HEK293 (cell line): ENCODE results near the gene PID1.

Experiments
- CTCF ChIA-PET: fragments of 350-600 bp; formaldehyde crosslinking; extraction: SDS; loops from one replicate; lab custom pipeline; 2021; ENCODE audit warnings: antibody characterized with exemption; lab: Yijun Ruan, JAX
- POLR2A ChIA-PET: fragments of 300-600 bp; formaldehyde crosslinking; extraction: SDS; loops from one replicate; lab custom pipeline; 2020; ENCODE audit warnings: antibody characterized with exemption, inconsistent platforms; lab: Yijun Ruan, JAX
- H3K27ac ChIP-seq: fragments of 200-500 bp; sonication (Bioruptor generic); 2 replicates; pipeline ENCODE4 v1.5.1; 2014; ENCODE audit warnings: low read depth, low read length, control low read depth, inconsistent platforms; ENCODE audit errors: extremely low read depth
- H3K36me3 ChIP-seq, 2 experiments: fragments of 200-500 bp in 1 of 2; sonication (Bioruptor generic) in 1 of 2; 1 replicate in 1 of 2; 2 replicates in 1 of 2; pipeline ENCODE4 v1.5.1; 2014 to 2017; ENCODE audit warnings: inconsistent platforms in 2 of 2, low read length in 2 of 2; ENCODE audit not compliant: control insufficient read depth in 2 of 2, insufficient read depth in 1 of 2
- H3K4me1 ChIP-seq: fragments of 200-500 bp; sonication (Bioruptor generic); 2 replicates; pipeline ENCODE4 v1.5.1; 2014; ENCODE audit warnings: mild to moderate bottlenecking, low read length, inconsistent platforms; ENCODE audit not compliant: control insufficient read depth, insufficient read depth
- H3K4me3 ChIP-seq: 2 replicates; pipeline ENCODE4 v1.5.1; 2011; ENCODE audit warnings: low read depth, mild to moderate bottlenecking, control low read depth, low read length, moderate library complexity
- H3K9me3 ChIP-seq: fragments of 200-500 bp; sonication (Bioruptor generic); 2 replicates; pipeline ENCODE4 v1.5.1; 2014; ENCODE audit warnings: low read depth, low read length, inconsistent platforms; ENCODE audit not compliant: control insufficient read depth, insufficient read depth
- FEZF1 ChIP-seq: fragments of 450-650 bp; formaldehyde crosslinking; IDR thresholded peaks from 2 replicates; pipeline ENCODE4 v1.5.1; 2016; ENCODE audit warnings: missing biosample characterization, missing genetic modification characterization
- GFI1B ChIP-seq: fragments of 450-650 bp; formaldehyde crosslinking; IDR thresholded peaks from 2 replicates; pipeline ENCODE4 v1.5.1; 2016; ENCODE audit warnings: missing biosample characterization, missing genetic modification characterization
- HOXC10 ChIP-seq: sonication (generic); formaldehyde crosslinking; IDR thresholded peaks from 2 replicates; pipeline ENCODE4 v1.8.1; 2023; ENCODE audit warnings: mild to moderate bottlenecking, missing genetic modification reagents
- KLF1 ChIP-seq: fragments of 450-650 bp; formaldehyde crosslinking; IDR thresholded peaks from 2 replicates; pipeline ENCODE4 v1.5.1; 2016; ENCODE audit warnings: missing biosample characterization, missing genetic modification characterization
- ZNF510 ChIP-seq: fragments of 450-650 bp; formaldehyde crosslinking; IDR thresholded peaks from 2 replicates; pipeline ENCODE4 v1.5.1; 2018; ENCODE audit warnings: mild to moderate bottlenecking, missing genetic modification characterization, missing biosample characterization; ENCODE audit not compliant: insufficient replicate concordance
- ZNF561 ChIP-seq: fragments of 450-650 bp; IDR thresholded peaks from 2 replicates; pipeline ENCODE4 v1.5.1; 2018; ENCODE audit warnings: missing biosample characterization, missing genetic modification characterization, borderline replicate concordance
- ZNF626 ChIP-seq: fragments of 450-650 bp; sonication (Bioruptor Pico); formaldehyde crosslinking; IDR thresholded peaks from 2 replicates; pipeline ENCODE4 v1.5.1; 2018; ENCODE audit warnings: missing biosample characterization, missing genetic modification characterization, inconsistent platforms
- ZNF843 ChIP-seq: fragments of 450-650 bp; formaldehyde crosslinking; IDR thresholded peaks from 2 replicates; pipeline ENCODE4 v1.5.1; 2016; ENCODE audit warnings: missing biosample characterization, missing genetic modification characterization
- ZSCAN23 ChIP-seq: fragments of 450-650 bp; formaldehyde crosslinking; IDR thresholded peaks from 2 replicates; pipeline ENCODE4 v1.5.1; 2016; ENCODE audit warnings: missing biosample characterization, missing genetic modification characterization
- ZSCAN30 ChIP-seq: fragments of 450-650 bp; IDR thresholded peaks from 2 replicates; pipeline ENCODE4 v1.5.1; 2018; ENCODE audit warnings: missing biosample characterization, mild to moderate bottlenecking, missing genetic modification characterization, moderate library complexity
- ZXDB ChIP-seq: fragments of 450-650 bp; formaldehyde crosslinking; IDR thresholded peaks from 2 replicates; pipeline ENCODE4 v1.5.1; 2016; ENCODE audit warnings: missing biosample characterization, missing genetic modification characterization
- TF ChIP-seq, protein P1 (sequence below): fragments of 450-650 bp; formaldehyde crosslinking; IDR thresholded peaks from 2 replicates; pipeline ENCODE4 v1.5.1; 2016; ENCODE audit warnings: missing biosample characterization, missing genetic modification characterization
- TF ChIP-seq, protein P2 (sequence below): fragments of 450-650 bp; formaldehyde crosslinking; IDR thresholded peaks from 2 replicates; pipeline ENCODE4 v1.5.1; 2016; ENCODE audit warnings: missing biosample characterization, missing genetic modification characterization, borderline replicate concordance
- TF ChIP-seq, protein P3 (sequence below): fragments of 450-650 bp; formaldehyde crosslinking; IDR thresholded peaks from 2 replicates; pipeline ENCODE4 v1.5.0; 2017; ENCODE audit warnings: missing biosample characterization, missing genetic modification characterization, borderline replicate concordance
- TF ChIP-seq, protein P4 (sequence below): fragments of 450-650 bp; IDR thresholded peaks from 2 replicates; pipeline ENCODE4 v1.5.1; 2018; ENCODE audit warnings: missing biosample characterization, missing genetic modification characterization

The PID1 gene

DNA sequence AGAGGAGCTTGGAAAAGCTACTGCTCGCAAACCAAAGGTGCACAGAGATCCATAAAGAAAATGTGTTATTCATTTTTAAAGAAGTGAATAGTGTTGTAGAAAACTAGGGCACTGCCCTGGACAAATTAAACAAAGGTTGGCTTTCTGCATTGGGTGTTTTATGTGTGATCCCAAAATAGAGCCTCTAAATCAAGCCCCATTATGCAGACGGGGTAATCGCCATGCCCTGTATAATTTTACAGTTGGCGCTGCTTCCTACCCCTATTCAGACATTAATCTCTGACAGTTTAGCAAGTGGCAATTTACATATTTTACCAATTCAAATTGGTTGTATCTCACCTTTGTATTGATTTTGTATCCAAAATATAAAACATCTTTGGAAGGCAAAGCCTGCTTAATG is 109.1 kb downstream of the PID1 start:
- ChIA-PET CTCF (no interaction called here), POLR2A (no interaction called here)
- no peak overlapping the region for H3K27ac ChIP-seq
- H3K4me1 ChIP-seq, result no peaks in the 10 kb centered on the region
- no peak for TF ChIP-seq HOXC10 (CRISPR knock-in tag)
- no peaks in the 10 kb centered on the region for H3K9me3 ChIP-seq
- no peak overlapping the region for H3K4me3 ChIP-seq
- no peaks in the 10 kb centered on the region for H3K36me3 ChIP-seq

DNA sequence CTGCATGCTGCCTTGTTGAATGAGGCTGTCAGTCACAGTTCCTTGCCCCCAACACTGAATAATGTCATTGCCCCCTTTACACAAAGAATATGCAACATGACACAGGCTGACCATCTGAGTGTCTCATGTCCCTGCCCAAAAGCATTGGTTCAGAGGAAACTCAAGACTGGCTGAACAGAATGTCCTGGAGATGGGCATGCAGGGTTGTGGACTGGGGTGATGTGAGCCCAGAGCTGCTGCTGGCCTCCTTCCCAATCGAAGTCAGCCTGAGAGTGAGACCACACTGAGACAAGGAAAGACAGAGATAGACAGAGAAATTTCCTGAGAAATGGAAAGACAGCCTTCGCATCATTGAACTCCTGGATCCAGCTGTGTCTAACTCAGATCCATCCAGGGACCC is 110.1 kb downstream of the PID1 start:
- Histone ChIP-seq H3K4me3 (no peak overlapping the region), H3K36me3 (no peaks in the 10 kb centered on the region), H3K9me3 (no peaks in the 10 kb centered on the region), H3K4me1 (no peaks in the 10 kb centered on the region), H3K27ac (no peak overlapping the region)
- ChIA-PET CTCF (no interaction called here), POLR2A (no interaction called here)
- TF ChIP-seq, protein P1, sequence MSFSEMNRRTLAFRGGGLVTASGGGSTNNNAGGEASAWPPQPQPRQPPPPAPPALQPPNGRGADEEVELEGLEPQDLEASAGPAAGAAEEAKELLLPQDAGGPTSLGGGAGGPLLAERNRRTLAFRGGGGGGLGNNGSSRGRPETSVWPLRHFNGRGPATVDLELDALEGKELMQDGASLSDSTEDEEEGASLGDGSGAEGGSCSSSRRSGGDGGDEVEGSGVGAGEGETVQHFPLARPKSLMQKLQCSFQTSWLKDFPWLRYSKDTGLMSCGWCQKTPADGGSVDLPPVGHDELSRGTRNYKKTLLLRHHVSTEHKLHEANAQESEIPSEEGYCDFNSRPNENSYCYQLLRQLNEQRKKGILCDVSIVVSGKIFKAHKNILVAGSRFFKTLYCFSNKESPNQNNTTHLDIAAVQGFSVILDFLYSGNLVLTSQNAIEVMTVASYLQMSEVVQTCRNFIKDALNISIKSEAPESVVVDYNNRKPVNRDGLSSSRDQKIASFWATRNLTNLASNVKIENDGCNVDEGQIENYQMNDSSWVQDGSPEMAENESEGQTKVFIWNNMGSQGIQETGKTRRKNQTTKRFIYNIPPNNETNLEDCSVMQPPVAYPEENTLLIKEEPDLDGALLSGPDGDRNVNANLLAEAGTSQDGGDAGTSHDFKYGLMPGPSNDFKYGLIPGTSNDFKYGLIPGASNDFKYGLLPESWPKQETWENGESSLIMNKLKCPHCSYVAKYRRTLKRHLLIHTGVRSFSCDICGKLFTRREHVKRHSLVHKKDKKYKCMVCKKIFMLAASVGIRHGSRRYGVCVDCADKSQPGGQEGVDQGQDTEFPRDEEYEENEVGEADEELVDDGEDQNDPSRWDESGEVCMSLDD (tag by site-specific recombination), result no peak
- TF ChIP-seq ZSCAN30, result no peak
- no peak for TF ChIP-seq GFI1B (tag by site-specific recombination)
- no peak for TF ChIP-seq ZSCAN23 (tag by site-specific recombination)
- TF ChIP-seq ZNF561 (tag by site-specific recombination), result no peak
- TF ChIP-seq, protein P2, sequence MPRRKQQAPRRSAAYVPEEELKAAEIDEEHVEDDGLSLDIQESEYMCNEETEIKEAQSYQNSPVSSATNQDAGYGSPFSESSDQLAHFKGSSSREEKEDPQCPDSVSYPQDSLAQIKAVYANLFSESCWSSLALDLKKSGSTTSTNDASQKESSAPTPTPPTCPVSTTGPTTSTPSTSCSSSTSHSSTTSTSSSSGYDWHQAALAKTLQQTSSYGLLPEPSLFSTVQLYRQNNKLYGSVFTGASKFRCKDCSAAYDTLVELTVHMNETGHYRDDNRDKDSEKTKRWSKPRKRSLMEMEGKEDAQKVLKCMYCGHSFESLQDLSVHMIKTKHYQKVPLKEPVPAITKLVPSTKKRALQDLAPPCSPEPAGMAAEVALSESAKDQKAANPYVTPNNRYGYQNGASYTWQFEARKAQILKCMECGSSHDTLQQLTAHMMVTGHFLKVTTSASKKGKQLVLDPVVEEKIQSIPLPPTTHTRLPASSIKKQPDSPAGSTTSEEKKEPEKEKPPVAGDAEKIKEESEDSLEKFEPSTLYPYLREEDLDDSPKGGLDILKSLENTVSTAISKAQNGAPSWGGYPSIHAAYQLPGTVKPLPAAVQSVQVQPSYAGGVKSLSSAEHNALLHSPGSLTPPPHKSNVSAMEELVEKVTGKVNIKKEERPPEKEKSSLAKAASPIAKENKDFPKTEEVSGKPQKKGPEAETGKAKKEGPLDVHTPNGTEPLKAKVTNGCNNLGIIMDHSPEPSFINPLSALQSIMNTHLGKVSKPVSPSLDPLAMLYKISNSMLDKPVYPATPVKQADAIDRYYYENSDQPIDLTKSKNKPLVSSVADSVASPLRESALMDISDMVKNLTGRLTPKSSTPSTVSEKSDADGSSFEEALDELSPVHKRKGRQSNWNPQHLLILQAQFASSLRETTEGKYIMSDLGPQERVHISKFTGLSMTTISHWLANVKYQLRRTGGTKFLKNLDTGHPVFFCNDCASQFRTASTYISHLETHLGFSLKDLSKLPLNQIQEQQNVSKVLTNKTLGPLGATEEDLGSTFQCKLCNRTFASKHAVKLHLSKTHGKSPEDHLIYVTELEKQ (tag by site-specific recombination), result no peak
- TF ChIP-seq, protein P3, sequence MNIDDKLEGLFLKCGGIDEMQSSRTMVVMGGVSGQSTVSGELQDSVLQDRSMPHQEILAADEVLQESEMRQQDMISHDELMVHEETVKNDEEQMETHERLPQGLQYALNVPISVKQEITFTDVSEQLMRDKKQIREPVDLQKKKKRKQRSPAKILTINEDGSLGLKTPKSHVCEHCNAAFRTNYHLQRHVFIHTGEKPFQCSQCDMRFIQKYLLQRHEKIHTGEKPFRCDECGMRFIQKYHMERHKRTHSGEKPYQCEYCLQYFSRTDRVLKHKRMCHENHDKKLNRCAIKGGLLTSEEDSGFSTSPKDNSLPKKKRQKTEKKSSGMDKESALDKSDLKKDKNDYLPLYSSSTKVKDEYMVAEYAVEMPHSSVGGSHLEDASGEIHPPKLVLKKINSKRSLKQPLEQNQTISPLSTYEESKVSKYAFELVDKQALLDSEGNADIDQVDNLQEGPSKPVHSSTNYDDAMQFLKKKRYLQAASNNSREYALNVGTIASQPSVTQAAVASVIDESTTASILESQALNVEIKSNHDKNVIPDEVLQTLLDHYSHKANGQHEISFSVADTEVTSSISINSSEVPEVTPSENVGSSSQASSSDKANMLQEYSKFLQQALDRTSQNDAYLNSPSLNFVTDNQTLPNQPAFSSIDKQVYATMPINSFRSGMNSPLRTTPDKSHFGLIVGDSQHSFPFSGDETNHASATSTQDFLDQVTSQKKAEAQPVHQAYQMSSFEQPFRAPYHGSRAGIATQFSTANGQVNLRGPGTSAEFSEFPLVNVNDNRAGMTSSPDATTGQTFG, result no peak
- TF ChIP-seq ZNF626 (tag by site-specific recombination), result no peak
- no peak for TF ChIP-seq ZXDB
- no peak for TF ChIP-seq FEZF1 (tag by site-specific recombination)
- TF ChIP-seq KLF1, result no peak
- TF ChIP-seq ZNF510 (tag by site-specific recombination), result no peak
- TF ChIP-seq, protein P4, sequence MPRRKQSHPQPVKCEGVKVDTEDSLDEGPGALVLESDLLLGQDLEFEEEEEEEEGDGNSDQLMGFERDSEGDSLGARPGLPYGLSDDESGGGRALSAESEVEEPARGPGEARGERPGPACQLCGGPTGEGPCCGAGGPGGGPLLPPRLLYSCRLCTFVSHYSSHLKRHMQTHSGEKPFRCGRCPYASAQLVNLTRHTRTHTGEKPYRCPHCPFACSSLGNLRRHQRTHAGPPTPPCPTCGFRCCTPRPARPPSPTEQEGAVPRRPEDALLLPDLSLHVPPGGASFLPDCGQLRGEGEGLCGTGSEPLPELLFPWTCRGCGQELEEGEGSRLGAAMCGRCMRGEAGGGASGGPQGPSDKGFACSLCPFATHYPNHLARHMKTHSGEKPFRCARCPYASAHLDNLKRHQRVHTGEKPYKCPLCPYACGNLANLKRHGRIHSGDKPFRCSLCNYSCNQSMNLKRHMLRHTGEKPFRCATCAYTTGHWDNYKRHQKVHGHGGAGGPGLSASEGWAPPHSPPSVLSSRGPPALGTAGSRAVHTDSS, result no peak
- TF ChIP-seq ZNF843 (tag by site-specific recombination), result no peak
